Fibroblast of skin of left quadriceps (primary cell): ENCODE results near the gene PSAPL1.
"Not testable (repeated sequence)": the region's sequence is repeated elsewhere in the genome, so short reads cannot be mapped to it uniquely, and the experiment has no call there.

Experiments
- DNase-seq, 2 experiments: peaks; one replicate each; pipeline ENCODE4 v3.0.0-alpha.2; 2013; ENCODE audit warnings: low read depth in 2 of 2

The PSAPL1 gene

DNA sequence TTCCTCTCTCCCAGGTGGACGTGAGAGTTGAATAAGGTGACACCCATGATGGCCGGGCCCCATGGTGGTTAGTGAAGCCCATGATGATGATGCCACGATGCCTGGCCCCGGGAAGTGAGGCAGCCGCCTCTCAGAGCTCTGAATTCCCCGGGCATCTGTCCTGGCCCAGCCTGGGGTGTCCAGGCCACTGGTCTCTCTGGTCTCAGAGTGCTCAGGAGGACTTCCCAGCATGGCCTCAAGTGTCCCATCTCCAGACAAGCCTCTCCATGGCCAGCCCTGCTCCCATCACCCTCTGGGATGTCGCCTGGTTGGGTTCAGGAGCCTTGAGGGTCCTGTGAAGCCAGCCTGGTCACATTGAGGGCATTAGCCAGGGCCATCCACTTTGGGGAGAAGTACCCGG, 24.7 kb upstream of the PSAPL1 start:
- DNase-seq: no peak

DNA sequence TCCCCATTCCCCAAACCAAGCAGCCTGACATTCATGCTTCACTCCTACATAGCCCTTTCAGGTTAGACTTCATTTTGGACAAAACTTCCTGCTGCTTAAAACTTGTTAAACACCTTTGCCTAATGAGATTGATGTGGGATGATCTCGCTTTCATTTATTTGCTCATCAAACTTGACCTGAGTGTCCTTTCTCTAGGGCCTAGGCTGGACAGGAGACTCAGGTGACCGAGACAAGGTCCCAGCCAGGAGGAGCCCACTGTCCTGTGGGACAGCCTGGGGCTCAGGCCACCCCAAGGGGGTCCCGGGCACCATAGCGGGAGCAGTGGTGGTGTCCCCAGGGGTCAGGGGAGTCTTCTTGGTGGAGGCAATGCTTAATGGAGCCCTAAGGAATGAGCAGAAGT, 23.7 kb upstream of the PSAPL1 start:
- DNase-seq: no peak

DNA sequence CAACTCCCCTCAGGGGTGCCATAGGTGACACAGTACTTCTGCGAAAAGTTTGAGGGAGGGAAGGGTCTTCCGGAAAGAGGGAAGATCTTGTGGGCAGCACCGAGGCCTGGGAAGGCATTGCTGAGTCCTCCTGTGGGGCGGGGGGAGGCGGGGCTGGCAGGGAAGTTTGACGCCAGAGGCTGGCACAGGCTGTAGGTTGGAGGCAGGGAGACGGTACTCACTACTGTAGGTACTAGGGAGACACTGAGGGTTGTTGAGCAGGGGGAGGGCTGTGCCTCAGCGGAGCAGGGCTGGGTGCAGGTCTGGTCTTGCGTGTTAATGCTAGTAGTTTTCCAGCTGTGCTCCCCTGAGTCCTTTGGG, 23.3 kb upstream of the PSAPL1 start:
- DNase-seq: no peak

DNA sequence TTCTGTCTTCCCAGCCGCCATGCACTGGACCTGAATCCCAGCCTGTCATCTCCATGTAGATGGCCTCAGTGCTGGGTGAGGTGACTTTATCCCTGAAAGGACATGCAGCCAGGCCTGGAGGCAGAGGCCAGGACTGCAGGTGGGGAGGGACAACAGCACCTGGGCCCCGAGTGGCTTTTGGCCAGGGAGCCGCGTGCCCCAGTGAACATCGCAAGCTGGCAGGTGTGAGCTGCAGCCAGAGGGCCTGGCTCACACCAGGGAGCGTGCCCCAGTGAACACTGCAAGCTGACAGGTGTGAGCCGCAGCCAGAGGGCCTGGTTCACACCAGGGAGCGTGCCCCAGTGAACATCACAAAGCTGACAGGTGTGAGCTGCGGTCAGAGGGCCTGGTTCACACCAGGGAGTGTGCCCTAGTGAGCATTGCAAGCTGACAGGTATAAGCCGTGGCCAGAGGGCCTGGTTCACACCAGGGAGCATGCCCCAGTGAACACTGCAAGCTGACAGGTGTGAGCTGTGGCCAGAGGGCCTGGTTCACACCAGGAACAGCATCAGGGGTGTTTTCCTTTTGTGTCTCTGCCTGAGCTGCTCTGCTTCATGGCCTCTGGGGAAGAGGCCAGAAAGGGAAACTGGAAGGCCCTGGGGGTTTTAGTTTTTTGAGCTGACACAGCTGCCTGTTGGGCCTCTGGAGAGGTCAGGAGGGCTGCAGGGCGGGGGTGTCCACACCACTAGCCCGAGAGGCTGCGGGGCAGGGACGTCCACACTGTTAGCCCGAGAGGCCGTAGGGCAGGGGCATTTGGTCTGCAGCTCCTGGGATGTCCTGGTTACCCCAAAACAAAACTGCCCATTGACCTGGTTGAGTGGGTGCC, 22.7 kb upstream of the PSAPL1 start:
- DNase-seq: no peak

DNA sequence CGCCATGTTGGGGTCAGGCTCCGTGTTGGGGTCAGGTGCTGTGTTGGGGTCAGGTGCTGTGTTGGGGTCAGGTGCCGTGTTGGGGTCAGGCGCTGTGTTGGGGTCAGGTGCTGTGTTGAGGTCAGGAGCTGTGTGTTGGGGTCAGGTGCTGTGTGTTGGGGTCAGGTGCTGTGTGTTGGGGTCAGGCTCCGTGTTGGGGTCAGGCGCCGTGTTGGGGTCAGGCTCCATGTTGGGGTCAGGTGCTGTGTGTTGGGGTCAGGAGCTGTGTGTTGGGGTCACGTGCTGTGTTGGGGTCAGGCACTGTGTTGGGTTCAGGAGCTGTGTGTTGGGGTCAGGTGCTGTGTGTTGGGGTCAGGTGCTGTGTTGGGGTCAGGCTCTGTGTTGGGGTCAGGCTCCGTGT, 18.1 kb upstream of the PSAPL1 start:
- DNase-seq: not testable (repeated sequence)

DNA sequence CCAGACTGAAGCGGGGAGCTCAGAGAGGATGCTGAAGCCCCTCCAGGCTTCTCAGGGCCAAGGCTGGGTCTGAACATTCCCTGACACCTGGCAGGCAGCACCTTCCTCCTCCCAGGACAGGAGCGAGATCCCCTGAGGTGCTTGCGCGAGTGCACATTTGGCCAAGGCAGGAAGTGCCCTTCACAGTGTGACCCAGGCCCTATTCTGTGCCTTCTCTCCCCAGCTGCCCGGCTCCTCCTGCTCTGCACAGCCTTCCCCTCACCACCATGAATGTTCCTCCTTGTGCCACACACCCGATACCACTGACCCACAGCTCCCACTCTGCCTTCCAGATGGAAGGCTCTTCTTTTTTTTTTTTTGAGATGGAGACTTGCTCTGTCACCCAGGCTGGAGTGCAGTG, 17.1 kb upstream of the PSAPL1 start:
- no peak for DNase-seq

DNA sequence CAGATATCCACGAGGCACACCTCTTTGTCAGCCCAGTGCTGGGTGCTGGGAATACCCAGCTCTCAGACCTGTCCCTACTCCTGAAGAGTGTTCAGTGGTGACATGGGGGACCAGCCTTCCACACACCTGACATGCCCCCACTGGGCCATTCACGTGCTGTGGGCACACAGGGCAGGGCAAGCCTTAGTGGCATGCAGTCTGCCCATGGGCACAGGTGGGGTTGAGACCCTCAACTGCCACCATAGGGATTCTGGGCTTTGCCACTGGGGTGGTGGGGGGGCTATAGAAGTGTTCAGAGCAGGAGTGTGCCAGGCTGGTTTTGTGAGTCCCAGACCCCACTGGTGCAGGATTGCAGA, 16.7 kb upstream of the PSAPL1 start:
- no peak for DNase-seq

DNA sequence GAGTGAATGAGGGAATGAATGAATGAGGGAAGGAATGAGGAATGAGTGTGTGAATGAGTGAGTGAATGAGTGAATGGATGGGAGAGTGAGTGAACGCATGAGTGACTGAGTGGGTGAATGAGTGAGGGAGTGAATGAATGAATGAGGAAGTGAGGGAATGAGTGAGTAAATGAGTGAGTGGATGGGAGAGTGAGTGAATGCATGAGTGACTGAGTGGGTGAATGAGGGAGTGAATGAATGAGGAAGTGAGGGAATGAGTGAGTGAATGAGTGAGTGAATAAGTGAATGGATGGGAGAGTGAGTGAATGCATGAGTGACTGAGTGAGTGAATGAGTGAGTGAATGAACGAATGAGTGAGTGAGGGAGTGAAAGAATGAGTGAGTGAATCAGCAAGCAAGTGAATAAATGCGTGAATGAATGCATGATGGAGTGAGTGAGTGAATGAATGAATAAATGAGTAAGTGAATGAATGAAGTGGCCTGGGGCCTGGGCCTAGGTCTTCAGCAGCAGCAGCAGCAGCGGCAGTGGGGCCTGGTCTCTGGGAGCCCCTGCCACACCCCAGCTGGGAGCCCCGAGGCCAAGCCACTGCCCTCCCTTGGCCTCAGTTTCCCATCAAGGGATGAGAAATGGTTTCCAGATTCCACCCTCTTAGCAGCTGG, 16.2 kb upstream of the PSAPL1 start:
- DNase-seq: no peak

DNA sequence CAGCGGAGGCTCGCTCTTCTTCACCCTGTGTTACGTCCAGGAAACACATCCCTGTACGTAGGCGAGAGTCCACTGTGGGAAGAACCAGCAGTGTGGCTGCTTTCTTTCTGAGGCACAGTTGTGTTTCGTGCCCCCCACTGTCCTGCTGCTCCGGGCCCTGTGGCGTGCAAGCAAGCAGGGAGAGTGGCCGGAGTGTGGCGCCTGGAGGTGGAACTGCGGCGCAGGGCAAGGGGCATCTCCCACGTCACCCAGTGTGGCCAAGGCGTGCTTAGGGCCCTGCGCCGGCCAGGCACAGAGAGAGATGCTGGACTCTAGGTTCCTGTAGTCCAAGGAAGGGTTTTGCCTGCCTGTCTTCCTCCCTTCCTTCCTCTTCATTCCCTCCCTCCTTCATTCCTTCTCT, 13.3 kb upstream of the PSAPL1 start:
- no peak for DNase-seq

DNA sequence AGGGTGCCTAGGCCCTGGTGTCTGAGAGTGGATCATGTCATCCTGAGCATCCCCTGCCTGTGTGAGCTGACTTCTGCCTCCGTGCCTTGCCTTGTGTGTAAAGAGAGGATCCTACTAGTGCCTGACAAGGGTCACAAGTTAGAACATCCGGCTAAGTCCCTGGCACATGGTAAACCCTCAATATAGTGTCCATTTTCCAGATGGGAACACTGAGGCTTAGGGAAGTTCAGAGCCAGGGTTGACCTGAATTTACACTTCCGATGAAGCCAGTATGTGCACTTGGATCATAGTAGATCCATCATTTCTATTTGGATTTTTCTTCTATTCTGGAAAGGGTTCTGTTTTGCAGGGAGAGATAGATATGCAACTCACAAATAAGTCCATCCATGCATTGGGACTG, 12.5 kb upstream of the PSAPL1 start:
- no peak for DNase-seq

DNA sequence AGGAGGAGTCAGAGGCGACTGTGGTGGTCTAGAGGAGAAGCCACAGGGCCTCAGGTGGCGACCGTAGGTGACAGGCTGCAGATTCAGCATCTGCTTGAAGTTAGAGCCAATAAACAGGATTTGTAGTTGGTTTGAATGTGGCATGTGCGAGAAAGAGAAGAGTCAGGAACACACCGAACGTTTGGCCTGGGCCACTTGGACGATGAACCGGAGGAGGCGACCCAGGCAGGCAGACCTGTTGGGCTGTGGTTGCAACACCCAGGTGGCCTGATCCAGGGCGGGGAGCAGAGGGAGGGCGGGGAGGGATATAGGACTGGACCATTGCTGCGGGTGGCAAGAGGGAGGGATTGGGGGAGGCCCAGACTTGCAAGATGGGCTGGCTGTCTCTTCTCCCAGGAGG, 10.0 kb upstream of the PSAPL1 start:
- DNase-seq: no peak

DNA sequence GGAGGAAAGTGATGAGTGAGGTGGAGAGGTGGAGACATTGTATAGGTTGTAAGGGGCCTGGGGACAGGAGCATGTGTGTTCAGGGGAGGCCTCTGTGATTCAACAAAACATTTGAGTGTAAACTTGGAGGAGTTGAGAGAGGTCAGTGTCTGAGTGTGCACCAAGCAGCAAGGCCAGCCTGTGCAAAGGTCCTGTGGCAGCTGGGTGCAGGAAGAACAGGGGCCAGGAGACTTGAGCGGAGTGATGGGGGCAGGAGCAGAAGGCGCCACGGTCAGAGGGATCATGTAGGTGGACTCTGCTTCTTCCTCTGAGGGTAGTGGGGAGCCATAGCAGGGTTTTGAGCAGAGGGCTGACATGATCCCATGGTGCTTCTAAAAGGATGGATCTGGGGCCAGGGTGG, 9.6 kb upstream of the PSAPL1 start:
- DNase-seq: no peak

DNA sequence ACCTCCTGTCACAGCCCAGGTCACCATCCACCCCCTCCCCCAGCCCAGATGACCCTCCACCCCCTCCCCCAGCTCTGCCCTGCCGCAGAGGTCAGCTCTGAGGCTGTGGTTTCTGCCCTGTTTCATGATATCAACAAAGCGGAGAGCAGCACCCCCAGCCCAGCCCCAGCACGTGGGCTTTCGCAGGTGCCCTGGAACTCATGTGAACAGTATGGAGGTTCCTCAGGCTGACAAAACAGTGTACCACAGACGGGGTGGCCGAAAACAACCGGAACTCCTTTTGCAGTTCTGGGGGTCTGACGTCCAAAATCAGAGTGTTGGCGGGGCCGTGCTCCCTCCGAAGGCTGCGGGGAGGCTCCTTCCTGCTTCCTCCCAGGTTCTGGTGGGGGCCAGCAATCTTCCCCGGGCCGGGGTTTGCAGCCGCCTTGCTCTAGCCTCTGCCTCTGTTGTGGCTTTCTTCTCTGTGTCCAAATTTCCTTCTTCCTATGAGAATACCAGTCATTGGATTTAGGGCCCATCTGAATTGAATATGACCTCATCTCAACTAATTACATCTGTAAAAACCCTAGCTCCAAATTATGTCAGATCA, 7.9 kb upstream of the PSAPL1 start:
- no peak for DNase-seq

DNA sequence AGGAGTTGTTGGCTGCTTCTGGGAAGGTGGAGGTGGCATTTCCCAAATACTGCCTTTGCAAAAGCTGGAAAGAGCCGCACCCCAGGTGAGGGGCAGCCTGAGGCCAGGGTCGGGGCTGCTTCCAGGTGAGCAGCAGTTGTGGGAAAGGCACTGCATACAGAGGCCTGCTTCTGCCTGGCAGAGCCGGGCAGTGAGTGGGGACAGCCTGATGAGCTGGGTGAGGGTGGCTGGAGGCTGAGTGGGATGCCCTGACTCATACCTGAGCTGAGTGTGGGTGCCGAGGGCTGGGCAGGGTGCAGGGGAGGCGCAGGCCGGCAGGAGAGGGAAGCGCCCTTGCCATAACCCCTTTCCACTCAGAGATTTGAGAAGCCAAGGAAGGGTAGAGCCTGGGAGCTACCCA, 6.5 kb upstream of the PSAPL1 start:
- no peak for DNase-seq

DNA sequence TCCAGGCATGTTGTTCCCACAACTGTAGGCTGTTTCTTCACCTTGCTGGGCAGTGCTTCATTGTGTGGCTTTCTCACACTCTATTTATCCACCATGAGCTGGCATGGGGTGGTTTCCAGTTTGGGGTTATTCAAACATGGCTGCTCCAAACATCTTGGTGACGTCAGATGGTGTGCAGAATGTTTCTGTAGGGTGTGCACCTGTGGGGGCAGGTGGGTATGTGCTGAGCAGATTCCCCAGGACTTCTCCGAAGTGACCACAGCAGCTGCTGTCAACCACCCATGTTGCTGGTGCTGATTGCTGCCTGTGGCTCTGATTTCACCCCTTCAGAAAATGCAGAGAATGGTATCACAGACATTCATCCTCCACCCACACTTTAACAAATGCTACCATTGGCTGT, 5.0 kb upstream of the PSAPL1 start:
- no peak for DNase-seq

DNA sequence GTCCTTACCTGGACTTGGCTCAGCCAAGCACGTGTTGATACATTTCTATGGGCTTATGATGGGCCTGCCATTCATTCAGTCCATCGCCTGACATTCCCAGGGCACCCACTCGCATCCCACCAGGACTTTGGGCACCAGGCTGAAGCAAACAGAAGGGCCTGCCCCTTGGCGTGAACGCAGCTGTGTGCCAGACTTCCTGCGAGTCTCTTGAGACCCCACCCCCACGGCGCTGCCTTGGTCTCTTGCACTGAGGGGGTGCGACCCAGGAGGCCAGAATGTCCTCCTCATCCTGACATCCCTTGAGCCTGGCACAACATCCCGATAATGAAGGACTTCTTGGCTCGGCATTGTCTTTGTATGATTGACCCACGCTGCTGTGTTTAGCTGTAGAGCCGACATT, 1.5 kb upstream of the PSAPL1 start:
- DNase-seq: no peak

DNA sequence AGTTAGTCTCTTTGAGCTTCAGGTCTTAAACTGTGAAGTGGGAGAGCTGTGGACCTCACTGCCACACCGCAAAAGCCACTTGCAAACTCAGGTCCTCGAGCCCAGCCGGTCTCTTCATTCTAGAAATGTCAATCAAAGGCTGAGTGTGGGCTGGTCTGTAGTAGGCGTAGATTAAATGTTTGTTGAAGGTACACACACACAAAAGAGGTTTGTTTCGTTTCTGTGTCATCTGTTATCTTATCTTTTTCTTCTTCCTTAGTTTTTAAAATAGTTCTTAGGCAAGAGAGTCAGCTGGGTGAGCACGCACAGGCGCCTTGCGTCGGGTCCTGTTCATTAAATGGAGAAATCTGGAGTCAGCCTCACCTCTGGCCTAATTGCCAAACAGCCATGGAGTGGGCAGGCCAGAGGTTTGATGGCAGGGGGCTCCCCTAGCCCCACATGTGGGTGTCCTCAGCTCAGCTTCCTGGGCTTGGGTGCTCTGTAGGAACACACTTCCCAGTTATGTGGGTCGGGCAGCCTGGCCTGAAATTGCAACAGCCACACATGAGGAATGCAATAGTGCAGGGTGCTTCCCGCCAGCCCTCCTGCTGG, 836 bp upstream of the PSAPL1 start:
- no peak for DNase-seq

DNA sequence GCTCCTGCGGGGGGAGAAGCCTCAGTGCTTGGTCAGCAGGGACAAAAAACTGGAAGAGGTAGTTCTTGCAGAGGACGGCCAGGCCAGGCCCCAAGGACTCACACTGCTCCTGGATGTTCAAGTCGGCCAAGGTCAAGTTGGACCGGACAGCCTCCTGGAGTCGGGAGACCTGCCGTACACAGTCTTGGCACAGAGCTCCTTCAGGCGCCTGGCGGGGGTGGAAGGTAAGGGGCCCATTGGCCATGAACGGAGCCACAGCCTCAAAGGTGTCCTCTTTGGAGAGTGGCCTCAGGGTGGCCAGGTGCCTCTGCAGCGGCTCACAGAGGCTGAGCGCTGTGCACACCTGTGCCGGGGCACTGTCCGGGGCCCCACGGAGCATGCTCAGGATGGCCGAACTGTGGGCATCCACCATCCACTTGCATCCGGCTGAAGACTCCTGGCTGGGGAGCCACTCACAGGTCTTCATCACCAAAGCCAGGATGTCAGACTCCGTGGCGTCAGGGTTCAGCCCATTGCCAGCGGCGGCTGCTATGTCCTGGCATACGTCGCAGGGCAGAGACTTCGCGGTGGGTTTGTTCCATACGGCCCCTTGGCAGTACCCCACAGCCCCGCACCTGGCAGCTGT, 477 bp downstream of the PSAPL1 start:
- no peak for DNase-seq

DNA sequence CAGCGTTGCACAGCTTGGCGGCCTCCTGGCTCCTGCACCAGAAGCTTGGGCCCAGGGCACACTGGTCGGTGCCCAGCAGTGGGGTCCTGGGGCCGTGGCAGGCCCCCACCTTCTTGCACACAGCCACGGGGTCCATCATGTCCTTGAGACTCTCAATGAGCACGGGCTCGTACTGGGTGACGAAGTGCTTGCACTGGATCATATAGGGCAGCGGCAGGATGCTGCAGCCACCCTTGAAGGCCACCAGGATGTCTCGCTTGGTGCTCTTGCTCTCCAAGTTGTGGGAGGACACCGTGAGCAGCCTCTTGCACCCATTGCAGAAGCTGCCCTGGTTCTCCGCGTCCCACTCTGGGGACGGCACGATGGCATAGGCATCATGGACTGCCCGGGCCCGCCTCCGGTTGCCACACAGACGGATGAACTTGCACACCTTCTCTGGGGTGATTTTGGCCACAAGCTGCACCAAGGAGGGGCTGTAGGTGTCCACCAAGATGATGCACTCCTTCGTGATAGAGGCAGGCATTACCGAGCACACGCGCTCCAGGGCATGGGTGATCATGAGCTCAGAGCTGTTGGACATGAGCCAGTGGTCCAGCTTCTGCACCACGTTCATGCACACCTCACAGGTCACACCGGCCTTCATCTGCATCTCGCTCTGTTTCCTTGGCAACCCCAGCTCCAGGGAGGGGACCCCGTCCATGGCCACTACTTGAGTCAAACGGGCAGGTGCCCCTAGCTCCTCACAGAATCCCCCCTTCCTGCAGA, 1.2 kb downstream of the PSAPL1 start:
- no peak for DNase-seq

DNA sequence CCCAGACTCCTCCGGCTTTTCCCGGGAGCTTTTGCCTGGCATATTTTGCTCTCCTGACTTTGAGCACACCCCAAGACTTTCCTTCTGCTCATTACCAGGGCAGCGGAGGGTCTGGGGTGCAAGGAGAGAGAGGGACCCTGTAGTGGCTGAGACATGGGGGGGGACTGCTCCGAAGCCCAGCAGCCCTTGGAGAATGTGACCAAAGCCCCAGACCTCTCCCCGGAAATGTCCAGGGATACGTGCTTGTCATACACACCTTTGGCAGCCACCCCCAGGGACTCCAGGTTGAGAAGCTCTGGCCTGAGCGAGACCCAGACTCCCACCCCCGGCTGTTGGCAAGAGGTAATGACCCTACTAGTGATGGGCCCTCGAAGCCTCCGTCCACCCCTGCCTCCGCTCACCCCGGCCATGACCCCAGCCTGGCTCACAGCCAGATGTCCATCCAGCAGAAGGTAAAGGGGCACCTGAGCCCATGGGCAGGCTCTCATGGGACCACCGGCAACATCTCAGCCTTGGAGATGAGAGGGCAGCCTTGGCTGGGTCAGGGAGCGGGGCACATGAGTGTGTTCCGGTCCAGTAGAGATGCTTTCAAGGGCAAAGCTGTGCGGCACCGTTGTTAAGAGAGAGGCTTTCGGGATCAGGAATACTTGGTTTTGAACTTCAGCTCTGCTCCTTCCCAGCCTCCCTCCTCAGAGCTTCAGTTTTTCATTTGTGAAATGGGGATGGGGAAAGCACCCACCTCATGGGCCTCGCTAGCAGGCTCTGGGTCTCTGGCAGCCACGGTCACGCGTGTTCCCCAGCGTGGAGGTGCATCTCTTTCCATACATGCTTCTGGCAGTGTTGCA, 2.0 kb downstream of the PSAPL1 start:
- DNase-seq: no peak
